Stimulated activated CD4-positive, alpha-beta T cell treated with anti-CD3 and anti-CD28 coated beads, Interleukin-4, amount 100 ng/mL, for 48 hours (primary cell): ENCODE data around the gene LMNA.

Experiments
- DNase-seq, 2 donors: peaks; one replicate each; pipeline ENCODE4 v3.0.0-alpha.2; 2020; ENCODE audit warnings: low read depth in 2 of 2

LMNA gene

GRCh38 chr1:156082309-156083091 is 32.0 kb upstream of the LMNA start, which contains the start of gene MEX3A:
TSS of gene MEX3A (minus strand) at chr1:156082465. CDS start at chr1:156081998, 467 bp downstream.
- DNase-seq, result peak in 1 of 2 donors; percentile 44

GRCh38 chr1:156083800-156084790 is 30.4 kb upstream of the LMNA start:
- DNase-seq, result no peak

- no peak for DNase-seq
Measured at GRCh38 chr1:156086256-156086662, 28.3 kb upstream of the LMNA start.

- DNase-seq, result no peak
Measured at GRCh38 chr1:156089704-156090103, 24.8 kb upstream of the LMNA start.

GRCh38 chr1:156090138-156090839 is 24.2 kb upstream of the LMNA start:
- DNase-seq, result no peak

- peak; percentile 87 to 95 for DNase-seq
Measured at GRCh38 chr1:156090840-156091188, 23.7 kb upstream of the LMNA start.

- no peak for DNase-seq
Measured at GRCh38 chr1:156091610-156092009, 22.9 kb upstream of the LMNA start.

GRCh38 chr1:156095906-156096508 is 18.5 kb upstream of the LMNA start:
- DNase-seq, result no peak

GRCh38 chr1:156096640-156097391 is 17.7 kb upstream of the LMNA start:
- peak; percentile 83 to 91 for DNase-seq

GRCh38 chr1:156097499-156098178 is 16.9 kb upstream of the LMNA start:
- DNase-seq, result peak in 1 of 2 donors; percentile 54

GRCh38 chr1:156098784-156099183 is 15.7 kb upstream of the LMNA start:
- no peak for DNase-seq

GRCh38 chr1:156099282-156099681 is 15.2 kb upstream of the LMNA start:
- no peak for DNase-seq

- DNase-seq, result no peak
Measured at GRCh38 chr1:156100205-156100995, 14.1 kb upstream of the LMNA start.

GRCh38 chr1:156101880-156102279 is 12.6 kb upstream of the LMNA start:
- DNase-seq, result no peak

- no peak for DNase-seq
Measured at GRCh38 chr1:156102633-156103511, 11.6 kb upstream of the LMNA start.

GRCh38 chr1:156103521-156103947 is 11.0 kb upstream of the LMNA start:
- no peak for DNase-seq

GRCh38 chr1:156104065-156104810 is 10.3 kb upstream of the LMNA start:
- no peak for DNase-seq
